HG03469 (cell line): Measurements from ENCODE around the gene GPR176.

Experiments used
- ATAC-seq: cut with Tn5 transposase; IDR thresholded peaks from one replicate; pipeline ENCODE4 v1.9.1; 2021; ENCODE audit warnings: mild to moderate bottlenecking, moderate library complexity, moderate number of reproducible peaks; ENCODE audit not compliant: unreplicated experiment

Gene GPR176

GRCh38 chr15:39919748-39920509, at the start of gene GPR176:
Gene GPR176 (minus strand): TSS chr15:39920266. CDS start chr15:39920026, 240 bp downstream.
- ATAC-seq: no peak

GRCh38 chr15:39969002-39969394, 48.9 kb upstream of the GPR176 start:
- ATAC-seq: no peak

GRCh38 chr15:39968273-39969001, 48.4 kb upstream of the GPR176 start:
- ATAC-seq: no peak

- ATAC-seq: no peak
These were observed 46.5 kb upstream of the GPR176 start for GRCh38 chr15:39966521-39966920.

GRCh38 chr15:39963786-39964185, 43.7 kb upstream of the GPR176 start:
- no peak for ATAC-seq

- ATAC-seq: no peak
These were observed 41.0 kb upstream of the GPR176 start for GRCh38 chr15:39961051-39961450.

GRCh38 chr15:39960411-39960810, 40.3 kb upstream of the GPR176 start:
- ATAC-seq: no peak

GRCh38 chr15:39959411-39959810, 39.3 kb upstream of the GPR176 start:
- no peak for ATAC-seq

GRCh38 chr15:39957481-39957880, 37.4 kb upstream of the GPR176 start:
- ATAC-seq: no peak

- ATAC-seq: no peak
These were observed 33.5 kb upstream of the GPR176 start for GRCh38 chr15:39953521-39953920.

- no peak for ATAC-seq
These were observed 31.5 kb upstream of the GPR176 start for GRCh38 chr15:39951561-39951960.

- no peak for ATAC-seq
These were observed 28.8 kb upstream of the GPR176 start for GRCh38 chr15:39948817-39949216.

GRCh38 chr15:39947401-39948197, 27.5 kb upstream of the GPR176 start:
- no peak for ATAC-seq

GRCh38 chr15:39946862-39947261, 26.8 kb upstream of the GPR176 start:
- ATAC-seq: no peak

- ATAC-seq: no peak
These were observed 24.7 kb upstream of the GPR176 start for GRCh38 chr15:39944726-39945125.

- no peak for ATAC-seq
These were observed 22.7 kb upstream of the GPR176 start for GRCh38 chr15:39942753-39943150.

GRCh38 chr15:39942101-39942752, 22.2 kb upstream of the GPR176 start:
- no peak for ATAC-seq

- ATAC-seq: no peak
These were observed 19.7 kb upstream of the GPR176 start for GRCh38 chr15:39939487-39940452.

GRCh38 chr15:39937696-39938095, 17.6 kb upstream of the GPR176 start:
- ATAC-seq: no peak

GRCh38 chr15:39936681-39937080, 16.6 kb upstream of the GPR176 start:
- no peak for ATAC-seq
